HFFc6 (cell line): Measurements from ENCODE around the gene ZCCHC18. TPM values are rescaled to one million over a fixed set of nuclear protein-coding genes. Genes with fewer than 3 reads are reported as not detected.

Experiments used
- DNase-seq: peaks from one replicate; pipeline ENCODE4 v3.0.0-alpha.2; 2018
- H3K27ac Mint-ChIP-seq: 2 replicates; pipeline ENCODE4 v1.8.0; 2020; ENCODE audit warnings: mild to moderate bottlenecking, mixed read lengths
- H3K27me3 Mint-ChIP-seq: 2 replicates; pipeline ENCODE4 v1.8.0; 2021; ENCODE audit warnings: mild to moderate bottlenecking, moderate library complexity, mixed read lengths; ENCODE audit not compliant: insufficient read depth
- H3K36me3 Mint-ChIP-seq: 2 replicates; pipeline ENCODE4 v1.8.0; 2021; ENCODE audit warnings: low read depth, mixed read lengths
- H3K4me1 Mint-ChIP-seq: 2 replicates; pipeline ENCODE4 v1.8.0; 2020; ENCODE audit warnings: low read depth, mixed read lengths
- H3K4me3 Mint-ChIP-seq: 2 replicates; pipeline ENCODE4 v1.8.0; 2020; ENCODE audit warnings: mild to moderate bottlenecking, moderate library complexity, mixed read lengths
- H3K9me3 Mint-ChIP-seq: 2 replicates; pipeline ENCODE4 v1.8.0; 2020; ENCODE audit warnings: mild to moderate bottlenecking, mixed read lengths
- total RNA-seq, 6 experiments: library from RNA; stranded (reverse); fragmentation: NEBNext Ultra II Directional; extraction: Animal tissue kit (Norgen Biotek cat#: 25700); gene quantifications; 2 replicates in 1 of 6; 3 replicates in 5 of 6; pipeline ENCODE4 v1.2.3, GENCODE V29; 2021
- TF ChIP-seq, protein P1 (sequence below): fragments of 200-600 bp; sonication (generic); IDR thresholded peaks from 2 replicates; pipeline ENCODE4 v1.5.0; 2021; ENCODE audit warnings: antibody characterized with exemption, mild to moderate bottlenecking

ZCCHC18 gene
- total RNA-seq, 6 experiments from 2014 or later = 0.09 to 1.5 (median 0.31) TPM

DNA sequence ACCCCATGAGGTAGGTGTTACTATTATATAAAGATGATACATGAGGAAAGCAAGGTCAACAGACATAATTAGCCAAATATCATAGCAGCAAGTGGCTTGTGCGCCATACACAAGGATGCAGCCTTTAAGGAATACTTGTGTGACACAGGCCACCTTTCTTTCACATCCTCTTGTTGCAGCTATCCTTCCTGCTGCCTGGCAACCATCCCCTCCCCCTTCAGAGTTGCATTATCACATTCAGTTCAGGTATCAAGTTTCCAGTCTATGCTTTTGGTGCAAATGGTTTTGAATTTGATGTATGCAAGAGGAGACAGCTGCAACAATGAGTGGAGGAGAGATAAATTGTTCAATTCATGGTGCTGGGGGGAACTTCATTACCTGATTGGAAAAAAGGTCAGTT lies 6.4 kb downstream of the ZCCHC18 start:
- peaks cover 3% of the 10 kb centered on the region; the same call in 1 of the 2 replicates for H3K27me3 Mint-ChIP-seq
- H3K4me1 Mint-ChIP-seq = no peaks in the 10 kb centered on the region
- no peak for DNase-seq
- no peaks in the 10 kb centered on the region for H3K36me3 Mint-ChIP-seq
- no peak overlapping the region for H3K4me3 Mint-ChIP-seq
- TF ChIP-seq, protein P1, sequence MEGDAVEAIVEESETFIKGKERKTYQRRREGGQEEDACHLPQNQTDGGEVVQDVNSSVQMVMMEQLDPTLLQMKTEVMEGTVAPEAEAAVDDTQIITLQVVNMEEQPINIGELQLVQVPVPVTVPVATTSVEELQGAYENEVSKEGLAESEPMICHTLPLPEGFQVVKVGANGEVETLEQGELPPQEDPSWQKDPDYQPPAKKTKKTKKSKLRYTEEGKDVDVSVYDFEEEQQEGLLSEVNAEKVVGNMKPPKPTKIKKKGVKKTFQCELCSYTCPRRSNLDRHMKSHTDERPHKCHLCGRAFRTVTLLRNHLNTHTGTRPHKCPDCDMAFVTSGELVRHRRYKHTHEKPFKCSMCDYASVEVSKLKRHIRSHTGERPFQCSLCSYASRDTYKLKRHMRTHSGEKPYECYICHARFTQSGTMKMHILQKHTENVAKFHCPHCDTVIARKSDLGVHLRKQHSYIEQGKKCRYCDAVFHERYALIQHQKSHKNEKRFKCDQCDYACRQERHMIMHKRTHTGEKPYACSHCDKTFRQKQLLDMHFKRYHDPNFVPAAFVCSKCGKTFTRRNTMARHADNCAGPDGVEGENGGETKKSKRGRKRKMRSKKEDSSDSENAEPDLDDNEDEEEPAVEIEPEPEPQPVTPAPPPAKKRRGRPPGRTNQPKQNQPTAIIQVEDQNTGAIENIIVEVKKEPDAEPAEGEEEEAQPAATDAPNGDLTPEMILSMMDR = no peak
- no peaks in the 10 kb centered on the region for H3K9me3 Mint-ChIP-seq
- no peak overlapping the region for H3K27ac Mint-ChIP-seq

DNA sequence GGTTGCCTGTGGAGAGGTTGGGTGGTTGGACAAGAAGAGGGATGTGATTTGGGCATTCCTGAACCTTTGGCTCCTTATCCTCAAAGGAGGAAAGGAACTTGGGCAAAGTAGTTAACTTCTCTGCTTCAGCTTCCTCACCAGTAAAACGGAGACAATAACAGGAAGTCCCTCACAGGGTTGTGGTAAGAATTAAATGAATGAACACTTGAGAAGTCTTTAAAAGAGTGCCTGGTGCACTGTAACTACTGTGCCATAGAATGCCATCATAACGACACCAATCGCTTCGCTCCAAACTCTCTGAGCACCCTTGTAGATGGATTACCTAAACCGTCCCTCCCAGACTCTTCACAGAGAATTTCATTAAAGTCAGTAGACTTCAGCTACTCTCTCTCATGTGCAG lies 10.5 kb downstream of the ZCCHC18 start:
- H3K27ac Mint-ChIP-seq = no peak overlapping the region
- no peak for DNase-seq
- H3K4me1 Mint-ChIP-seq = no peaks in the 10 kb centered on the region
- TF ChIP-seq, protein P1 = no peak
- peaks cover 3% of the 10 kb centered on the region; the same call in 1 of the 2 replicates for H3K27me3 Mint-ChIP-seq
- no peak overlapping the region for H3K4me3 Mint-ChIP-seq
- H3K36me3 Mint-ChIP-seq = no peaks in the 10 kb centered on the region
- no peaks in the 10 kb centered on the region for H3K9me3 Mint-ChIP-seq

DNA sequence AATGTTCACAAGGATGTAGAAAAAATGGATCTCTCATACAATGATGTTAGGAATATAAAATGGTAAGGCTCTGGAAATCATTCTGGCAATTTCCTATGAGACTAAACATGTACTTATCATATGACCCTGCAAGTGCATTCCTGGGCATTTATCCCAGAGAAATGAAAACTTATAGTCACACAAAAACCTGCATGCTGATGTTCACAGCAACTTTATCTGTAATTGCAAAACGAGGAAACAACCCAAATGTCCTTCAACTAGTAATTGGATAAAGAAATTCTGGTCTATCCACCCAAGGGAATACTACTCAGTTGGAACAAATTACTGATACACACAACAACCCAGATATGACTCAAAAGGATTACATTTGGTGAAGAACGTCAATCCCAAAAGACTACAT lies 14.5 kb downstream of the ZCCHC18 start:
- TF ChIP-seq, protein P1 = no peak
- no peak for DNase-seq
- H3K36me3 Mint-ChIP-seq = peaks cover 9% of the 10 kb centered on the region
- H3K4me1 Mint-ChIP-seq = peaks cover 10% of the 10 kb centered on the region
- no peaks in the 10 kb centered on the region for H3K27me3 Mint-ChIP-seq
- H3K9me3 Mint-ChIP-seq = no peaks in the 10 kb centered on the region
- no peak overlapping the region for H3K27ac Mint-ChIP-seq
- H3K4me3 Mint-ChIP-seq = no peak overlapping the region

DNA sequence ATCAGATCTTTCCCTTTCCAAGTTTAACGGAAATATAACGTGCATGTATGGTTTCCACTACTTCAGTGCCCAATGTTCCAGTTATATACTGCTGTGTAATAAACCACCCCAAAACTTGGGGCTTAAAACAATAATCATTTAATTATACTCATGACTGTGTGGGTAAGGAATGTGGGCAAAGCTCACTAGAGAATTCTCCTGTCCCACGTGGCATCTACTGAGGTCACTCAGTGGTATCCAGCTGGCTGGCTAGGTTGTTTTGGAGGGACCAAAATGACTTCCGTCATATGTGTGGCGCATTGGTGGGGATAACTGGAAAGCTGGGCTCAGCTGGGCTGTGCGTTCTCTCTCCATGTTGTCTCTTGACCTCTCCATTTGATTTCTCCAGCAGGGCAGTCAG lies 18.5 kb downstream of the ZCCHC18 start:
- H3K9me3 Mint-ChIP-seq = no peaks in the 10 kb centered on the region
- no peak overlapping the region for H3K4me3 Mint-ChIP-seq
- no peak overlapping the region; the same call in 1 of the 2 replicates for H3K27ac Mint-ChIP-seq
- TF ChIP-seq, protein P1 = no peak
- no peak for DNase-seq
- no peaks in the 10 kb centered on the region; the same call in 1 of the 2 replicates for H3K27me3 Mint-ChIP-seq
- peaks cover 18% of the 10 kb centered on the region for H3K4me1 Mint-ChIP-seq
- H3K36me3 Mint-ChIP-seq = peaks cover 9% of the 10 kb centered on the region

DNA sequence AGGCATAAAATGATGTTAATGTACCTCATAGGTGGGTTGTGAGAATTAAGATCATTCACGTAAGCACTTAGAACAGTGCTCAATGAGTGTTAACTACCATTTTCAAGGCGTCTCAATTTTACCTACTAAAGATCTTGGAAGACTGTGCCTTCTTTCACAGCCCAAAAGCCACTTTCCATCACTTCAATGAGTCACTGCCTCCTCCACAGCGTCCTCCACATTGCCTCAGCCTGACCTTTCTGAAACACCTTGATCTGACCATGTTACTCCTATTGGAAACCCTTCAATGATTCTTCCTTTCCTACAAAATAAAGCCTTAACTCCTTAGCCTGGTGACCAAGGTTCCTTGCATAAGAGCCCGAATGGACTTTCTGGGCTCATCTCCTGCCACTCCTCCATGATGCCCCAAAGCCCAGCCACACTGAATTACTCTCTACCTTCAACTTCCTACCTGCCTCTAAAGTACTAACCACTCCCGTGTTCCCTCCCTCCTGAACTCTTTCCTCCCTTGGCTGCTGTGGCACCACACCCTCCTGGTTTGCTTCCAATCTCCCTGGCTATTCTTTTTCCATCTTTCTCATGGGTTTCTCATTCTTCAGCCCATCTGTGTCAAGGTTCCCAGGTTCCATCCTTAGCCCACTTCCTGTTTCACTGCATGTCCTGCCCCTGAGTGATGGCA lies 22.4 kb downstream of the ZCCHC18 start:
- peaks cover 18% of the 10 kb centered on the region for H3K4me1 Mint-ChIP-seq
- no peak overlapping the region for H3K27ac Mint-ChIP-seq
- H3K27me3 Mint-ChIP-seq = no peaks in the 10 kb centered on the region; the same call in 1 of the 2 replicates
- TF ChIP-seq, protein P1 = no peak
- no peak overlapping the region for H3K4me3 Mint-ChIP-seq
- H3K36me3 Mint-ChIP-seq = peaks cover 9% of the 10 kb centered on the region
- DNase-seq = no peak
- no peaks in the 10 kb centered on the region for H3K9me3 Mint-ChIP-seq
